Measurements from ENCODE around the gene FAM163B. TPM values are rescaled to one million over a fixed set of nuclear protein-coding genes. Genes with fewer than 3 reads are reported as not detected.

FAM163B gene
- total and polyA plus RNA-seq, 2 donors (not counting 1 experiment from before 2014, with no cell fraction given): not detected

DNA sequence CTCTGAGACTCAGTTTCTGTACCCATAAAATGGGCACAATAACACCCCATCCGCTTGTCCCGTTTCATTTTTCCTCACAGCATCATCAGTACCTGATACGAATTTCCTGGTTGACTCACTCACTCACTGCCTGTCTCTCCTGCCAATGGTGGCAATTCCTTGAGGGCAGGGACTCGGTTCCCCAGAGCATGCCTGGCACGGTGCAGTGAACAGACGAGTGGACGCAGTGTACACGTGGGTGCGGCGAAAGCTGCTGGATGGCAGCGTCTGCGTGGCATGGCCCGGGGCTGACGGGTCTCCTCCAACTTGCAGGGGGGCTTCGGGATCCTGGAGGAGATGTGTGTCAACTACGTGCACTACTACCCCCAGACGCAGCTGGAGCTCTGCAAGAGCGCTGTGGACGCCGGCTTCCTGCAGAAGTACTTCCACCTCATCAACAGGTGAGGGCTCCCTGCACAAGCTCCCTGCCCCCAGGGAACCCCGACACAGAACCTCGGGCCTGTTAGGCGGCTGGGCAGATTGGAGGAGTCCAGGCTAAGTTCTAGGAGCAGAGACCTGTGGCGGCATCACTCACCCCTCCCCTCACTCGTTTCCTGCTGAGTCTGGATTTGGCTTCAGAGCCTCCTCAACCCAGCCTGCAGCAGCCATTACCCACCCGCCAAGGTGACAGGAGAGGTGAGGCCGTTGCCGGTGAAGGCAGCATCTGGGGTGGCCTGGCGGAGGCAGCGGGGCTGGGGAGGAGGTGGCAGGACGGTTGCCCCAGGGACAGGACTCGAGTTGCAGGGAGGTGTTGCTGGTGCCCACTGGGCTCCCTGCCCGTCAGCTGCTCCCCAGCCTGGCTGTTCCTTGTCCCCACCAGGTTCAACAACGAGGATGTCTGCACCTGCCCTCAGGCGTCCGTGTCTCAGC is 47.3 kb upstream of the FAM163B start:
- intact Hi-C loops (cut with micrococcal nuclease): no loop called here
- Histone ChIP-seq H3K36me3 (replicated peaks in 1 of 2; ENCODE audit: control extremely low read depth in 1 of 2, control insufficient read depth in 1 of 2, extremely low read depth in 1 of 2, insufficient read depth in 2 of 2, low read length in 1 of 2) (no peaks in the 10 kb centered on the region), H3K9ac (ENCODE audit: low read length) (no peak overlapping the region), H3K4me1 (ENCODE audit: control insufficient read depth in 2 of 2, insufficient read depth in 2 of 2, low read length in 2 of 2) (no peaks in the 10 kb centered on the region), H2AFZ (ENCODE audit: insufficient read depth, low read depth, low read length, poor library complexity, severe bottlenecking) (no peak overlapping the region), H3K9me3 (ENCODE audit: control extremely low read depth in 1 of 3, control insufficient read depth in 2 of 3, insufficient read depth in 1 of 3, low read length in 2 of 3) (no peaks in the 10 kb centered on the region), H3K4me3 (ENCODE audit: control extremely low read depth in 1 of 5, extremely low read depth in 1 of 5, insufficient read depth in 1 of 5, low read depth in 2 of 5, low read length in 4 of 5) (no peak overlapping the region), H4K20me1 (ENCODE audit: control insufficient read depth, insufficient read depth, low read length, poor library complexity, severe bottlenecking) (no peaks in the 10 kb centered on the region), H3K4me2 (replicated peaks; ENCODE audit: low read depth, low read length, poor library complexity, severe bottlenecking) (no peak overlapping the region), H3K27me3 (replicated peaks in 1 of 4; ENCODE audit: control extremely low read depth in 1 of 4, control insufficient read depth in 3 of 4, insufficient read depth in 4 of 4, low read length in 3 of 4) (peaks cover 0 to 58% (median 8%) of the 10 kb centered on the region in 4 experiments), H3K27ac (ENCODE audit: low read length in 2 of 2) (no peak overlapping the region), H3K79me2 (ENCODE audit: control insufficient read depth, insufficient read depth, low read length) (no peaks in the 10 kb centered on the region)
- CTCF ChIA-PET: no interaction called here
- Mint-ChIP-seq H3K9me3 (ENCODE audit: insufficient read depth) (no peaks in the 10 kb centered on the region), H3K27ac (no peak overlapping the region), H3K4me3 (no peak overlapping the region), H3K27me3 (peaks cover 60% of the 10 kb centered on the region), H3K4me1 (peaks cover 3% of the 10 kb centered on the region)
- no peak for DNase-seq
- TF ChIP-seq EZH2 (IDR thresholded peaks at IDR 0.05; ENCODE audit: borderline replicate concordance, insufficient read depth, low read depth, low read length, poor library complexity, severe bottlenecking): no peak
- TF ChIP-seq, protein P1, sequence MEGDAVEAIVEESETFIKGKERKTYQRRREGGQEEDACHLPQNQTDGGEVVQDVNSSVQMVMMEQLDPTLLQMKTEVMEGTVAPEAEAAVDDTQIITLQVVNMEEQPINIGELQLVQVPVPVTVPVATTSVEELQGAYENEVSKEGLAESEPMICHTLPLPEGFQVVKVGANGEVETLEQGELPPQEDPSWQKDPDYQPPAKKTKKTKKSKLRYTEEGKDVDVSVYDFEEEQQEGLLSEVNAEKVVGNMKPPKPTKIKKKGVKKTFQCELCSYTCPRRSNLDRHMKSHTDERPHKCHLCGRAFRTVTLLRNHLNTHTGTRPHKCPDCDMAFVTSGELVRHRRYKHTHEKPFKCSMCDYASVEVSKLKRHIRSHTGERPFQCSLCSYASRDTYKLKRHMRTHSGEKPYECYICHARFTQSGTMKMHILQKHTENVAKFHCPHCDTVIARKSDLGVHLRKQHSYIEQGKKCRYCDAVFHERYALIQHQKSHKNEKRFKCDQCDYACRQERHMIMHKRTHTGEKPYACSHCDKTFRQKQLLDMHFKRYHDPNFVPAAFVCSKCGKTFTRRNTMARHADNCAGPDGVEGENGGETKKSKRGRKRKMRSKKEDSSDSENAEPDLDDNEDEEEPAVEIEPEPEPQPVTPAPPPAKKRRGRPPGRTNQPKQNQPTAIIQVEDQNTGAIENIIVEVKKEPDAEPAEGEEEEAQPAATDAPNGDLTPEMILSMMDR (IDR thresholded peaks at IDR 0.05): no peak
- POLR2A ChIA-PET: no interaction called here
- 68% methylated on average over 33 of the region's 36 CpGs for WGBS (ENCODE audit: insufficient coverage)
- ATAC-seq (ENCODE audit: low read depth): no peak

DNA sequence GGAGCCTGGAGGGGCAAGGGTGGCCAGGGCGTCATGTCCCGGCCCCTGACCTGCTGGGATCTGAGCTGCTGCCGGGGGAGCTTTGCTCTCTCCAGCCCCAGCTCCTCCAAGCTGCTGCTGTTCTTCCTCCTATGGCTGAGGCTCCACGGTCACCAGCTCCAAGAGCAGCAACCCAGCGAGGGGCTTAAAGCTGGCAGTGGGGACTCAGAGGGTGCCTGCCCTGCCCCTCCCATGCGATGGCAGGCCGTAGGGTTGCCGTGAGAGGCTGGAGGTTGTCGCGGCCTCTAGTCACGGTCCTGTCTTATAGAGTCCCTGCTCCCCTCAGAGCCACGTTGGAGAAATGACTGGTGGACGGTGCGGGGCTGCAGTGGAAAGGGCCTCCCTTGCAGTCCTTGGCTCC is 46.5 kb upstream of the FAM163B start:
- intact Hi-C loops (cut with micrococcal nuclease): no loop called here
- H3K9me3 ChIP-seq (ENCODE audit: control extremely low read depth in 1 of 3, control insufficient read depth in 2 of 3, insufficient read depth in 1 of 3, low read length in 2 of 3): no peaks in the 10 kb centered on the region
- H3K4me3 Mint-ChIP-seq: no peak overlapping the region
- H3K4me3 ChIP-seq (ENCODE audit: control extremely low read depth in 1 of 5, extremely low read depth in 1 of 5, insufficient read depth in 1 of 5, low read depth in 2 of 5, low read length in 4 of 5): no peak overlapping the region
- peaks cover 60% of the 10 kb centered on the region for H3K27me3 Mint-ChIP-seq
- no peak overlapping the region for H3K27ac Mint-ChIP-seq
- peaks cover 3% of the 10 kb centered on the region for H3K4me1 Mint-ChIP-seq
- H3K4me1 ChIP-seq (ENCODE audit: control insufficient read depth in 2 of 2, insufficient read depth in 2 of 2, low read length in 2 of 2): no peaks in the 10 kb centered on the region
- CTCF ChIA-PET: interaction anchor here (0.8 kb wide), 1 partner anchor 339 kb away, joined by 3 read pairs; no protein-coding TSS in a partner anchor
- no peak overlapping the region for H3K27ac ChIP-seq (ENCODE audit: low read length in 2 of 2)
- no peak overlapping the region for H3K4me2 ChIP-seq (replicated peaks; ENCODE audit: low read depth, low read length, poor library complexity, severe bottlenecking)
- peaks cover 0 to 60% (median 8%) of the 10 kb centered on the region in 4 experiments for H3K27me3 ChIP-seq (replicated peaks in 1 of 4; ENCODE audit: control extremely low read depth in 1 of 4, control insufficient read depth in 3 of 4, insufficient read depth in 4 of 4, low read length in 3 of 4)
- no peak overlapping the region for H3K9ac ChIP-seq (ENCODE audit: low read length)
- DNase-seq (no peak), ATAC-seq (ENCODE audit: low read depth) (no peak)
- no peak overlapping the region for H2AFZ ChIP-seq (ENCODE audit: insufficient read depth, low read depth, low read length, poor library complexity, severe bottlenecking)
- no peaks in the 10 kb centered on the region for H3K9me3 Mint-ChIP-seq (ENCODE audit: insufficient read depth)
- WGBS (ENCODE audit: insufficient coverage): 74% methylated on average over 14 of the region's 14 CpGs
- no peaks in the 10 kb centered on the region for H4K20me1 ChIP-seq (ENCODE audit: control insufficient read depth, insufficient read depth, low read length, poor library complexity, severe bottlenecking)
- no peaks in the 10 kb centered on the region for H3K36me3 ChIP-seq (replicated peaks in 1 of 2; ENCODE audit: control extremely low read depth in 1 of 2, control insufficient read depth in 1 of 2, extremely low read depth in 1 of 2, insufficient read depth in 2 of 2, low read length in 1 of 2)
- POLR2A ChIA-PET: no interaction called here
- TF ChIP-seq, protein P1 (IDR thresholded peaks at IDR 0.05): no peak
- TF ChIP-seq EZH2 (IDR thresholded peaks at IDR 0.05; ENCODE audit: borderline replicate concordance, insufficient read depth, low read depth, low read length, poor library complexity, severe bottlenecking): no peak
- no peaks in the 10 kb centered on the region for H3K79me2 ChIP-seq (ENCODE audit: control insufficient read depth, insufficient read depth, low read length)
